Left hindlimb (tissue), 1 donor: ENCODE data around the gene MED12L.

Experiments used
- DNase-seq: peaks from one replicate; pipeline ENCODE4 v3.0.0-alpha.2; 2018

MED12L gene

DNA sequence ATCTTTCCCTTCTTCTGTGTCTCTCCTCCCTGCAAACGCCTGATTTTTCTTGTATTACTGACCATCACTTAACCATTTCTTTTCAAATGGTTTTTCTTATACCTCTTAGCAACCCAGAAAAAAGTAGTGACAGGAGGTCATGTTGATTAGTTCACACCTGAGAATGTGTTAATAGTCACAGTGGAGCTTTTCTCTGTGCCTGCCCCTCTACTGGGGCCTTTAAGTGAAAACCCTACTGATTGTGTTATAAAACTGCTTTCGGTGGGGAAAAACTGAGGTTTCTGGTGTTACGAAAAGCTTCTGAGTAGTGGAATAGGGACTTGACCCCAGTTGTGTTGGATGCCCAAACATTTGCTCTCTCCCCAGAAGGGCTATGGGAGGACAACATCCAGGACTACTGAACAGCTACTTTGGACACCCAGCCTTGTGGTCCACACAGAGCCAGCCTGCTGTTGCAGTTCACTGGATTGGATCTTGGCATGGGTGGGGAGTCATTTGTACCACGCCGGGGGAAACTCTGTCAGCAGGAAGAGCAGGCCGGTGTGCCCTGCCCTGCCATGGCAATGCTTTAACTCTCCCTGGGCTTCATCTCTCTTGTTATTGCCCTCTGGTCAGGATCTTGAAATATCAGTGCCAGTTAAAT lies 220.8 kb downstream of the MED12L start:
- no peak for DNase-seq

DNA sequence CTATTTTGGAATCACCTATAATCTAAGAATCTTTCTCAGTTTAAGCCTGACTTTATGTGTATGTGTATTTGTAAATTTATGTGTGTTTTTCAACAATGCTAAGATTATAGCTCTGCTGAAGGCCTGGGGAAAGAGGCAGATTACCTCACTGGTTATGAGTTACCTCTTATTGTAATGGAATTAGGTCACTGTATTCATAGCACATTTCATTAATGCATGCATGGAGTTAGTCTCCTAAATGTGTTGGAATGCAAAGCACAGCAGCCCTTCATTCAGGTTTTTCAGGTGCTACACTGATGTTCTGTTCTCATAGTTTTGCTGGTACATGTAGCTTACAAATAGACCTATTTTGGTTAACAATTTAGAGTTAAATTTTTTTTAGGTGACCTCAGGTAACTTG lies 221.7 kb downstream of the MED12L start:
- no peak for DNase-seq

DNA sequence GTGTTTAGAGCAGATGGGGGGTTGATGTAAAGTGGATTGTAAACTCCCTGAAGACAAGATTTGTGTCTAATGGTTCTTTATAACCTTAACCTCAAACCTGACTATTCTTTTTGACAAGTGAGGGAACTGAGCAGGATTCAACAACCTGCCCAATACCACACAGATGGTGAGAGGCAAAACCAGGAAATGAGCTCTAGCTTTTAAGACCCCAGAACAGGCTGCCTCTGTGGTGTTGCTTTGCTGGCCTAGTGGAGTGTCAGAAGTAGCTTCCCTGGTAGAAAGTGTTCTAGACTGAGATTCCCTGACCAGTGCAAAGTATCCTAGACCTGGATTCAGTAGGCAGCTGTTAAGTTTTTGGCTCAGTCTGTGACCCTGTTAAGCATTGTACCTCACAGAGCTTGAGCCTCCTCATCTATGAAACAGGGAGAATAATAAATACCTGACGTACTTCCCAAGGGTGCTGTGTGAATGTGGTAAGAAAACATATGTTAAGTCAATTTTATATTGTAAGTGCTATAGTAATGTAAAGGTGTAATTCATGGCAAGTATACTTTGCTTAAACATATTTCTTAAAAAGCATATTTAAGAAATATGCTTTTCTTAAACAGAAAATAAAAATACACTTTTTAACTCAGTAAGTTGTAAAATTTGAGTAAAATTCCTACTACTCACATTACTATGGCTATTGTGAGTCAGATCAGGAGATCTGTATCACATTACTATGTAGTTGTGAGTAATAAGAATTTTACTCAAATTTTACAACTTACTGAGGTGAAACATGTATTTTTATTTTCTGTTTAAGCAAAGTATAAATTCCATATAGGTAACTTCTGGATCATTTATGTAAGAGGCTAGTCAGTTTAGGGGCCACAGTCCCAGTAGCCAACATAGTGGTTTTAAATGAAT lies 222.4 kb downstream of the MED12L start:
- no peak for DNase-seq

DNA sequence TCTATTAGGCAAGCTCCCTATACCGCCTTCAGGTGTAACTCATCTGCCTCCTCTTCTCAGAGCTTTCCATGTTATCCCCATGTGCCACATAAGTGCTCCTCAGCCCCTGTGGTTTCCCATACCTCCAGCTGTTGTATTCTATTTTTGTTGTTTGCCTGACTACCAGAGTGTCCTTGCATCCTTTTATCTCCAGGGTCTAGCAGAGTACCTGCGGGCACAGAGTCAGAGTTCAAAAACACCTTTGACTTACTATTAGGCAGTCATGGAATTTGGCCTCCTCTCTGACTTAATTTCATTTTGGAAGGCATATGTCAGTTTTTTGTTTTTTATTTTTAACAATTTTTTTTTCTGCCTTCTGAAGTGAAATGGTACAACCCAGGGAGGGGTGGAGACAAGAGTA lies 224.1 kb downstream of the MED12L start:
- DNase-seq = no peak

DNA sequence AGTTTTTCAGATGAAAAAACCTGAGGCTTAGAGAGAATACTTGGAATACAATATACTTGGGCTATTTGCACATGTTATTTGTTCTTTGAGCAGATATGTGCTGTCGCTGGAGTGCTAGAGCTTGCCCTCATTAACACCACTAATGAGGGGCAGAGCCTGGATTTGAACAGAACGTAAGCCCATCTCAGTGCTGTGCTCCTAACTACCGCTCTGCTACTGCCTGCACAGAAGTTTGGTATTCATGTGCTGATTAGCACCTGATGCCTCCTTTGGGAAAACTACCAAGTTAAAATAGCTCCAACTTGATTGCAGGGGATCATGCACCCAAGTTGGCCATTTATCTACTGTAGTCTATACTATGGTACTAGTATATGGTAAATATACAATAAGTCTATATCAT lies 227.5 kb downstream of the MED12L start:
- DNase-seq = no peak

DNA sequence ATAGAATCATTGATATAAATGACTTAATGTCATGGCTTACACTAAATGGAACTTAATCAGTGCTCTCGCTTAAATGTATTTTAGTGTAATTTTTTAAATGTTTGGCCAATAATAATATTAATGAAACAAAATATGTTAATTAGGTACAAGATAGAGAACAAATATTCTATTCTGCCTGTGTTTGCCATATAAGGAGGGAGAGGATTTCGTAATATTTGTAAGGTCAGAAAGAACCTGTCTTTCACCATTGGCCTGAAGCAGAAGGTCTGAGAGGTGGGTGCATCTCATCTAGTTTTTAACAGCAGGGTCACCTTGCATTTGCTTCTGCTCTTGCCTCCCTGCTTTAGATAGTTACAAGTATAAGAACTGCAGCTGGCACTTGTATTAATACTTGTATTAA lies 228.7 kb downstream of the MED12L start:
- DNase-seq = no peak

DNA sequence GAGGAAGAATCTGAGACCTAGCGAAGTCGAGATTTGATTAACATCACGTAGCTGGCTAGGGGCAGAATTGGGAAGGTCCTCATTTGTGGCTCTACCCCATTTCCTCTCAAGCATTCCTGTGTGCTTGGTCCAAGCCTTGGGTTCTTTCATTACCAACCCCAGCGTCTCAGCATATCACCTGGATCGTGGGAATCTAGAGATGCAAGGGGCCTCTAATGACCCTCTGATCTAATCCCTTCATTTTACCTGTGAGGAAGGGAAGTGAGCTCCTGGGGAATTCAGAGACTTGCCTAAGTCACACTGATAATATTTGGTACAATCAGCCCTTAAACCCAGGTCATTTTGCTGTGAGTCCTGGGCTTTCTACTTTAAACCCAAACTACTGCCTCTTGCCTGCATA lies 229.1 kb downstream of the MED12L start:
- DNase-seq = no peak

DNA sequence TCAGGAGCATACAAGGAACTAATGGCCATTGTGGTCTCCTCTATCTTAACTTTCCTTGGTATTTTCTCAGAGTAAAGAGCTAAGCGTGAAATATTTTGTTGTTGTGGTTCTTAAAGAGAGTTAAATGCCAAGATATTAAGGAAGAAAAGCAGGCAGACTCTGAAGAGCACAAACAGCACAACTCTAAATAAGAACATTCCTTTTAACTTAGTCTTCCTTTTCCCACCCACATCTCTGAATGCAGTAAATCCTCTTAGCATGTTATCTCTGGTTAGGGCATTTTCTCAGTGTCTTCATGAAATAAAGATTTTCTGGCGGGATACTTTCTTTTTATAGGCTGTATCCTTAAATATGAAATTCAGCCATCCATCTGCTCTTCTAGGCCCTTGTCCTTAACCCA lies 229.7 kb downstream of the MED12L start:
- DNase-seq = no peak

DNA sequence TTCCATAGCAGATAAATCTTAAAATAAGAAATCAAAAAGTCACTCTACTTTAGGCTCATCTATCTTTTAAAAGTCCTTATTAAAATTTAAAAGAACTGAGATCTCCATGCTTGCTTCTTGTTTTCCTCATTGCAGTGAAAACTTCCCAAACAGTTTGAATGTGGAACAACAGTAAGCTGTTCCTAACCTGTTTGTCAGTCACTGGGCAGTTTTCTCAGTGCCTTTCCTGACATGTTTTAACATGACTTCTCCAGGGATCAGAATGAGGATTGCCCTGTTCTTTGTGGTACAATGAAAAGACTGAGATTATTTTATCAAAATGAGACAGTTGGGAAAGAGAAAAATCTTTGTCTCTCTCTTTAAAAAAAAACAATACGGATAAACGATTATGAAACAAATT lies 230.4 kb downstream of the MED12L start:
- no peak for DNase-seq

DNA sequence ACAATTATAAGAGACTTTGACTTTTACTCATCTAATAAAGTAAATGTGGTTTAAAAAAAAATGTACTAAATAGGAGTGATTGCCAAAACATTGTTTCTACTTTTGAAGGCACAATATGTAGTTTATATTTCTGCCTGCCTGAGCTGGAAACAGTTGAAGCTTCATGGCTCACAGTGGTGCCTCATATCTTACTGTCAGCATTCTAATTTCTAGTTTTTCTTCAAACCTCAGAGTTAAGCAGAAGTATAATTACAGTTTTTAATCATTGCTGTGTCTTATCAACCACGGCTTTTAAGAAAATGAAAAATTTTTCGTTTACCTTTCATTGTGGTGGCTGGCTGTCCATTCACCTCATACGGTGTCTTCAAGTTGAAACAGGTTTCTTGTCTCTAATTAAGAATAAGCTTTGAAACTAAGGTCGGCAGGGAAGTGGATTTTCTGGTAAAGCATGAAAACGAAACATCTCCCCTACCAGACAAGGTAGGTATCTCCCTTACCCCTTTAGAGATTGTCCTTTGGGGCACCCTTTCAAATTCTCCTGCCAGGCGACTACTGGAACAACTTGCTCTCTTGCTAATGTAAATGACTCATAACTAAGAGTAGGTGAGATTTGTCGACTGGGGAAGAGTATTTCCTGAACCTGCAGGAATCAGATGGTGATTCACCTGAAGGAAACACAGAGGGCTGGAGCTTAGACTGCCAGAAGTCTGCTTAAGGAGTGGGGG lies 231.0 kb downstream of the MED12L start, which contains the start of gene GPR87:
Gene GPR87, minus strand, starts transcription at position 554 of the 725 bp plus-strand sequence. CDS start 16,720 bp downstream, outside the sequence.
- no peak for DNase-seq

DNA sequence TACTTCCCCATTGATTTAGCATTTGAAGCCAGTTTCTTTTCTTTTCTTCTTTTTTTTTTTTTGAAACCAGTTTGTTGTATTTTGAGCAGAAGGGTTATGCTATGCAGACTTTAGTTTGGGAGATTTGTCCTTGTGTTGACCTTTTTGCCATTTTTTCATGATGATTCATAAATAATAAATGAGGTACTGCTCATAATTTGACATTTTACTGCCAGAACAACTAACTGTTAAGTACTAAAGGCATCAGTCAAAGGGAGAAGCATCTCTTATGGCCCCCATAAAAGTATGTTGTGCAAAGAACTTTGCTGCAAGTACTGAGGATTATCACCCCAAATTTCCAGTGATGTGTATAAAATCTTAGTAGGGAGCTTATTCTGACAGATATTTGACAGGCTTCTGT lies 232.8 kb downstream of the MED12L start:
- DNase-seq = no peak

DNA sequence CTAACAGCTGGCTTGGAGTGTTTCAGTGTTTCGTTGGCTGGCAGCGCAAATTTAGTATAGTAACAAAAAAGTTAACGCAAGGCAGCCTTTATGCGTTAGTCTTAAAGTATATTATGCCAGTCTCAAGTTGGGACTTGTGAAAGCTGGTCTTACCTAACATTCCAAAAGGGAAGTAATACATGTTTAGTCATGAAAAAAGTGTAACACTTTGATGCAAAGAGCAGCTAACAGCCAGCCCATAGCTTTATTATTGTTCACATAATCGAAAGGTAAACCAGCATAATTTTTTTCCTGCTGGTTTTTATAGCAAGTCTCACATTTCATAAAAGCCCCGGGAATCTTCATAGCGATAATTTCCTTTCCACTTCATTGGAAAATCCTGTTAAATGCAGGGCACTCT lies 233.5 kb downstream of the MED12L start:
- DNase-seq = no peak

DNA sequence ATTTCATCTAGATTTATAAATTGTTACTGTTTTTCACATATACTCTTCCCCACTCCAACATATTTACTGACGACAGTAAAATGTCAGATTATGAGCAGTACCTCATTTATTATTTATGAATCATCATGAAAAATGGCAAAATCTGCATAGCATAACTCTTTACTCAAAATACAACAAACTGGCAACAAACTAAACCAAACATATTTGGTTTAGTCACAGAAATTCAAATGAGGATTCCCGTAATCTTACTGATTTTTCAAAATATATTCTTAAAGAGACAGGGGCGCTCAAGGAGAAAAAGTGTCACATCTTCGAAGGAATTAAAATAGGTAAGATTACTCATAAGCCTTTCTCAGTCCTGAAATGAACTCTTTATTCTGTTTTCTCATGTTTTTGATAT lies 234.2 kb downstream of the MED12L start:
- no peak for DNase-seq

DNA sequence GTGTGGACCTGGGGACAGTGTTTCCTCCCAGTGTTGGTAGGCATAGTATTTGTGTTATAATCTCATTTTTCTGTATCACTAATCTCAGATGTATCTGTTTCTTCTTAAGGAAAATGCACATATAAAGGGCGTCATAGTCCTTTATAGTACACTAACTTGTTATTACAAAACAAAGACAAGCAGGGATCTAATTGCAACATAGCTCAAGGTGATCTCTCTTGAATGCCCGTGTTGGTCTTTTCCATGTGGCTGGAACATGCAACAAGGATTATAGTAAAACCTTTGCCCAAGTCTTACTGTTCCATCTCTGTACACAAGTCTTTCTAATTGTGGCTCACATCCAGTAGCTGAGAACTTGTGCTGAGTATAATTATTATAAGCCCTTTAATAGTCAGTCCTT lies 234.7 kb downstream of the MED12L start:
- no peak for DNase-seq

DNA sequence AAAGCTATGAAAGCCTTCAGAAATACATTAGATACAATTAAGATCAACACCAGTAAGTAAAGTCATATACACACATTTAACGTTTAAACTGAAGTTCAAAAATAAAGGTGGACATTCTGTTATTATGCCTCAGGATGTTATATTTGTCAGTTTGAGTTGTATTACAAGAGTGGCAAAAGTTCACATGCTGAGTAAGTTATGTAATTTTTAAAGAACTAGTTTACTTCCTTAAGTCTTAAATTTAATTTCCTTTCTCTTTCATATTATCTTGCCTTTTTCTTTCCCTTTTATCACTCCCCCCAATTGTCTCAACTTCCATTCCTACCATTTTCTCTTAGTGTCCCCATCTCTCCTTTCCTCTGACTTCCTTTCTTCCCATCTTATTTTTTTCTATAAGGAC lies 236.1 kb downstream of the MED12L start:
- DNase-seq = no peak

DNA sequence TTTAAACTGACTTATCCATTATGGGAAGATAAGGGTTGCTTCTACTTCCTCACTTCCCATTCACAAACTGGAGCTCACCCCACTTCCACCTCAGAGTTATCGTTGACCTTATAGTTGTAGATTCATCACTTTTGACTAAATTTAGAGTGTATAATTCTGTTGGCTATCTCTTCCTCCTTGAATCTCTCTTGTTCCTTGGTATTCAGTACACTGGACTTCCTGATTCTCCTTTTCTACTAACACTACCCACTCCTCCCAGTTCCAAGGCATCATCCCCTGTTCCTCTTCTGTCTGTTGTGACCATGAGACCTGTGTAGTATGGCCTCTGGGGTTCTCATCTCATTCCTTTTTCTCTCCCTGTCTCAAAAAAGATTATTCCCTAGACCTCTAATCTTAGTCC lies 237.0 kb downstream of the MED12L start:
- no peak for DNase-seq

DNA sequence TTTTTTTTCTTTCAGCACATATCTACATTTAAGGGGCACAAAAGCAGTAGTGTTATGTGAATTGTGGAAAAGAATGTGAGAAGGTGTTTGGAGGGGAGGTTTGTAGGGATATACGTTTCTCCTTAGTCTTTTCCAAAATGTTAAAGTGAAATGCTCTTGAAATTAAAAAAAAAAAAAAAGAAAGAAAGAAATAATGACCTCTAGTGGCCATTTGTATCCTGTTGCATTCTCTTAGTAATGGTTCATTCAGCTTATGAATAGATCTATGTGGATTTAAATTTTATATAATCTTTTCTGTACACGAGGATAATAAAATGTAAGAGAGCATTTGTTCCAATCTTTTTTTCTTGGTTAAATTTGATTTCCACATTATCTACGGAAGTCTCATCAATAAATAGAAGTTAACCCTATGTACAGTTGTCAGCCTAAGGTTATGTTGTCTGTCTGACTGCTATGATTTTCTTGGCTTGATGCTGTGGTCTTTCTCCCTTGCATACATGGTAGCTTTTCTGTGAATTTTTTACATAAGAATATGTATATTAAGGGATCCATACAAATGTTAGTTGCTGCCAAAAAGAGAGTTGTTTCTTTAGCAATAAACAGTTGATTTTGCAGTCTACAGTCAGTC lies 242.2 kb downstream of the MED12L start:
- no peak for DNase-seq

DNA sequence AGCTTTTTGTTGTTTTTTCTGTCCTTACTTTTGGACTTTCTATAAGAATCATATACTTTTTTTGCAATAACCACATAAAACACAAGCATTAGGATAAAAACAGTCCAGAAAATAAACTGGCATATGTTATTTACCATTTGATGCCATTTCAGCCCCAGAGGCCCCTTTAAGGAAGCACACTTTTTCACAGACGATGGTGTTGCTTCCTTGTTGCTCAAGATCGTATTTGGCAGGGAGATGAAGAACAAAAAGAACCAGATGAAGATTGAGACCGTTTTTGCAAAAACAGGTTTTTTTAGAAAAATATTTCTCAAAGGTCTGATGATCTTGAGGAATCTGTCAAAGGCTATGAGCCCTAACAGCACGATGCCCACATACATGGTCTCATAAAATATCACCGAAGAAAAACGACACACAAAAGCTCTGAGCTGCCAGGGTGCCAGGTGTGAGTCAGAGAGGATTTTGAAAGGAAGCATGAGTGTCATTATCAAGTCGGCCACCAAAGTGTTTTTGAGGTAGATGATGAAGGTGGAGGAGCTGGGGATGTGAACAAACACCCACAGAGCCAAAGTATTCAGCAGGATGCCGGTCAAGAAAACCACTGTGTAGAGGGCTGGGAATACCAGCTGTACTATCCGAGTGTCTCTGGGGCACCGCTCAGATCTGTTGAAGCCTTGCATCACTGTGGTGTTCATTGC lies 243.0 kb downstream of the MED12L start:
- no peak for DNase-seq

DNA sequence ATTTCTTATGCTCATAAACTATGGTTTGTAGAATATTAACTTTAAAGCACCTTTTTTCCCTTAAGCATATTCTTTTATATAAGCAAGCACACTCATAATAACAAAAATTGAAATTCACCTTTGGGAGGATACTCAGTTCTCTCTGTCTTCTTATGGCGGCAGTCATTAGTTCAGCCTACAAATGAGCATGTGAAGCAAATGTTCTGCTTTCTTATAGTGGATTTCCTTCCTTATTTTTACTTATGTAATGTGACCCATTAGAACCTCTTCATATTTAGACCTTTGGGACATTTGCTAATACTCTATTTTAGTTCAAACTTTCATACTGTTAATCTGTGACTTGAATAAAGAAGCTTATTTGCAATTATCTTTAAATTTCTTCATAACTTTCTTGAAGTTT lies 243.9 kb downstream of the MED12L start, which contains the start of gene P2RY13:
Gene P2RY13, minus strand, starts transcription at position 187 of the 400 bp plus-strand sequence. Its CDS starts 21 bp downstream, at position 166.
- no peak for DNase-seq

DNA sequence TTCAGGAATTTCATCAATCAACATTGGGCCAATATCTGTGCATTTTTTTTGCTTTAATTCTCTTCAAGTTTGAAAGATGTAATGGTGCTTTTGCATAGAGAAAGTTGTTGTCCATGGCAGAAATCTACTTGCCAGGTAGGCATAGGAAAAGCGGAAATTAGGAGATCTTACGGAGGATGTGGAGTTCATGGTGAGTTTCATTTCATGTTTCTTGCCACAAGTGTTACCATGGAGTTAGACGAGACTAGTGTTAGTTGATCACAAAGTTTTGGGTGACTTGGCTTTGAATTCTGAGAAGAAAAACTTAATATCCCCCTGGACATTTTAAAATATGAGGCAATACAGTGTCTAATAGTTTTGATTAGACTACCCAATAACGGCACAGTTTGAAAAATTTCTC lies 244.9 kb downstream of the MED12L start:
- DNase-seq = no peak

DNA sequence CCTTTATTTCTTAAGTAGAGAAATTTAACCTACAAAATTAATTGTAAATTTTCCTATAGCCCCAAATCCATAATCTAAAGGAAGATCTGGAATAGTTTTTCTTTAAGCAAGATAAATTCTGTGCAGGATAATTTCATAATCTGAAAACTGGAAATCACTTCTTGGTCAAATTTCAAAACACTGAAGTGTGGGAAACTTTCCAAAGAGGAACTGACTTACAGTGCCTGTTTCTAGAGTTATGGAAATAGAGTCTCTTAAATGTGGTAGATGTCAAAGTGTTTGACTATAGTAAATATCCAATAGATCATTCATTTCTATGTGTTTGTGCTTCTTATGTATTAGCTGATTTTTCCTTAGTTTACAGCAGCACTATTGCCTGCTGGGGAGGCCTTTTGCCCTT lies 245.4 kb downstream of the MED12L start:
- DNase-seq = no peak

DNA sequence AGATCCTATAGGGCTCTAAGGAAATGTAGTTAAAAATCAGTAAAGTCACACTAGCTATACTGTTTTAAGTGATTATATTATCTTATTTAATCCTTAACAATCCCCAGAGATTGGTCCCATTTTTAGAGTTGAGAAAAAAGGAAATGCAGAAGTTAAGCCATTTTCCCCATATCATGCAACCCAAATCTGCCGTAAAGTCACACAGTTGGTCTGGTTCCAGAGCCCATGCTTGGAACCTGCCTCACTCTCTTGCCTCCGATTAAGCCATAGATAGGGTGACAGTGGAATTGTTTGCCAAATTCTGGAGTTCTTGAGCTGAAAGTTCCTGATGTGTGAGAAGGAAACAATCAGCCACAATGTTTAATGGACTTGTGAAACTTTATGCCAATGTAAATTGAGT lies 246.2 kb downstream of the MED12L start:
- DNase-seq = no peak
